HG02970 (cell line): ENCODE data around the gene CERS6.
"Not testable (repeated sequence)": the region's sequence is repeated elsewhere in the genome, so short reads cannot be mapped to it uniquely, and the experiment has no call there.

Experiments used
- ATAC-seq: cut with Tn5 transposase; IDR thresholded peaks from one replicate; pipeline ENCODE4 v1.9.1; 2021; ENCODE audit warnings: mild to moderate bottlenecking, moderate library complexity, moderate number of reproducible peaks; ENCODE audit not compliant: unreplicated experiment, low FRiP score

CERS6 gene

DNA sequence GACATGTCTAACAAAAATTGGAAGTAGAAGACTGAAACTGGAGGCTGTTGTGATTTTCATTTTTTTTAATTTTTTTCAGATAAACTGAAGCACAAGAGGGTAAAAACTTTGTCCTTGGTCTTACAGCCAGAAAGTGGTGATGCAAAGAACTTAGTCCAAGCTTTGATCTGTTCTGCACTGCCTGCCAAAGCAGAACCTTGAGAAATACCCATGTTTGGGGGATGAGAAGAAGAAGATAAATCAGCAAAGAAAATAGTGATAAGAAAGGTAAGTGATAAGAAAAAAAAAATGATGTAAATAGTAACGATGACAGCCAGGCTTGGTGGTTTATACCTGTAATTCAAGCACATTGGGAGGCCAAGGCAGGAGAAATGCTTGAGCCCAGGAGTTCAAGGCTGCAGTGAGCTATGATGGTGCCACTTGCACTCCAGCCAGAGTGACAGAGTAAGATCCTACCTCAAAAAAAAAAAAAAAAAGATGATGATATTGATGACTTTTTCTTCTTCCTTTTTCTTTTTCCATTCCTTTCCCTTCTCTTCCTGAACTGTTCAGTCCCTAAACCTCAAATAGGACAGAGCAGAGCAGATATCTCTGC lies 331.8 kb downstream of the CERS6 start:
- no peak for ATAC-seq

DNA sequence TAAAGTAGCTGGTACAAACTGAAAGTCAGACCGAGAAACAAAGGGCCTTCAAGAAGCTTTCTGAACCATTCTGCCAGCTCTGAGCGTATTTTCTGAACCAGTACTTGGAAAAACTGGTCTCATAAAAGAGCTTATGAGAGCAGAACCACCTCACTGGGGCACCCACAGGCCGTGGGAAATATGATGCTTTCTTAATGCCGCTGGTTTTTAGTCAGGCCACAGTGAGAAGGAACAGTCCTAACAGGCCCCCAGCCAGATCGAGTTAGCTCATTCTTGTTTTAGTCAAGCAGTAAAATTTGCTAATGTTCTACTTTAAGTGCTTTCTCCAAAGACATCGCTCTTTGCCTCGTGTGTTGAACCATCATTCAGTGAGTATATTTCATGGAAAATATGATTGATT lies 333.7 kb downstream of the CERS6 start:
- no peak for ATAC-seq

DNA sequence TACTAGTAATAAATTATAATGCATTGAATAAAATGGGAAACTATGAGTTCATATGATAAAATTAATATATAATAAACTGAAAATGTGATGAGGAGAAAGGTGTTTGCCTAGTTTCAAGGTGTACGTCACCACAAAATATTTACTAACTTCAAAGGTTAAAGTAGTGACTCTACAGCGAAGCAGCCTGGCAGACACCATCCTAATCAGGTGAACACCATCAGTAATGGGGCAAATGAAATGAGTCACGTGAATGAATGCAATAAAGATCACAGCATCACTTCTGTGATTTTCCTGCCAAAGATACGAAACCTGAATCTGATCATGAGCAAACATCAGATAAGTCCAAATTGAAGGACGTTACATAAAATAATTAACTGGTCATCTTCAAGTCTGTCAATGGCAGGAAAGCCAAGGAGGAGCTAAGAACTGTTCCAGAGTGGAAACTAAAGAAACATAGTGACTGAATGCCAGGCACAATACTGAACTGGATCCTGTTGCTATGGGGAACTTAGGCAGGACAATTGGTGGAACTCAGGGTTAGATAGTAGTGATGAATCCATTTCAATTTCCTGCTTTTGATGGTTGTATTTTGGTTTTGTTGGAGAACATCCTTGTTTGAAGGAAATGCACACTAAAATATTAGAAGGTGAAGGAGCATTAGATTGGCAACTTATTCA lies 334.3 kb downstream of the CERS6 start:
- ATAC-seq = no peak

DNA sequence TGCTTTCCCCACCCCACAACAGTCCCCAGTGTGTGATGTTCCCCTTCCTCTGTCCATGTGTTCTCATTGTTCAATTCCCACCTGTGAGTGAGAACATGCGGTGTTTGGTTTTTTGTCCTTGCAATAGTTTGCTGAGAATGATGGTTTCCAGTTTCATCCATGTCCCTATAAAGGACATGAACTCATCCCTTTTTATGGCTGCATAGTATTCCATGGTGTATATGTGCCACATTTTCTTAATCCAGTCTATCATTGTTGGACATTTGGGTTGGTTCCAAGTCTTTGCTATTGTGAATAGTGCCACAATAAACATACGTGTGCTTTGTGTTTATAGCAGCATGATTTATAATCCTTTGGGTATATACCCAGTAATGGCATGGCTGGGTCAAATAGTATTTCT lies 335.1 kb downstream of the CERS6 start:
- ATAC-seq = not testable (repeated sequence)

DNA sequence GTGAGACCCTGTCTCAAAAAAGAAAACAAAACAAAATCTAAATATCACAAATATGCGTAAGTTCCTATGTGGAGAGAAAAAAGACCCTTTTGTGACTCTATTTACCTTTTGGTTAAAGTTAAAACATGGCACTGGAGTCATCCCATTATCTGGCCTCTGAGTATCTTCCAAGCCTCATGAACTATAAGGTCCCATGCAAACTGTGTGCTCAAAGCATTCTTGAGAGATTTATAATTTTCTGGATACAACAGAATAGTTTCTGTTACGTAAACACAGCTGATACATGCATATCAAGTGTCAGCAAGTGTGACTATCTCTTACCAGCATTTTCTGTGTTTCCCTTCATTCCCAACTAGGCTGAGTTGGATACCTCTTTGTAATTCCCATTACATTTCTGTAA lies 337.5 kb downstream of the CERS6 start:
- ATAC-seq = no peak

DNA sequence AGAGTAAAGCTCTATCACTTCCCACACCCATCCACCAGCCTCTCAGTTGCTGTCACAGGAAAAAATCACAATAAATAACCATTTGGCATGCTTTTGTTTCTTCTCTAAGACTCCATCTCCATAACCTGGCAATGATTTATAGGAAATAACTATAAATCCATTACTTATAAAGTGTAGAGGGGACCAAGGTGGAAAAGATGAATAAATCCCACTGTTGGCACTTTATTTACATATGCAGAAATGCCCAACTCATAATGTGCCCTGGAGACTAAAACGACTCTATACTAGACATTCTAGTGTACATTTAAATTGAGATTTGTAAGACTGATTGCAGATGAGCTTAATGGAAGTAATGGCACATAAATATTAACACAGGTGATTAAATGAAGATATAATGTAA lies 338.9 kb downstream of the CERS6 start:
- no peak for ATAC-seq

DNA sequence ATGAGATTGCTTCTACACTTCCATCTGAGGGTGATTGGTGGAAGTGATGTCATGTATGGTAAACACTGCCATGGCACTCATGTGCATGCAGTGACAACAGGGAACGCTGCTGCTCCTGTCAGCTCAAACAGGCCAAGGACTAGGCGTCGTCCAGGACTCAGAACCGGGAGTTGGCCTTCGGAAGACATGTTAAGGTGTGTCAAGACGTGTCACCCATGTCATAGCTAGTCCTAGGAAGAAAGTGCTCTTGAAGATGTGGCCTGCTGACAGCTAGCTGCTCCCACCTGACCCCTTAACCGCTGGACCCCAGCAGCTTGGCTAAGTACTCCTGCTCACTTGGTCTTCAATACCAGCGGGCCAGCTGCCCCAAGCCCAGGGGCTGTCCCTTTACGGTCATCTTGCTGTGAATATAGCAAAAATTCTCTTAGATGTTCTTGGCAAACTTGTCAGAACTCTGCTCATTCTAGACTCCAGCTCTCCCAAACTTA lies 340.1 kb downstream of the CERS6 start:
- no peak for ATAC-seq

DNA sequence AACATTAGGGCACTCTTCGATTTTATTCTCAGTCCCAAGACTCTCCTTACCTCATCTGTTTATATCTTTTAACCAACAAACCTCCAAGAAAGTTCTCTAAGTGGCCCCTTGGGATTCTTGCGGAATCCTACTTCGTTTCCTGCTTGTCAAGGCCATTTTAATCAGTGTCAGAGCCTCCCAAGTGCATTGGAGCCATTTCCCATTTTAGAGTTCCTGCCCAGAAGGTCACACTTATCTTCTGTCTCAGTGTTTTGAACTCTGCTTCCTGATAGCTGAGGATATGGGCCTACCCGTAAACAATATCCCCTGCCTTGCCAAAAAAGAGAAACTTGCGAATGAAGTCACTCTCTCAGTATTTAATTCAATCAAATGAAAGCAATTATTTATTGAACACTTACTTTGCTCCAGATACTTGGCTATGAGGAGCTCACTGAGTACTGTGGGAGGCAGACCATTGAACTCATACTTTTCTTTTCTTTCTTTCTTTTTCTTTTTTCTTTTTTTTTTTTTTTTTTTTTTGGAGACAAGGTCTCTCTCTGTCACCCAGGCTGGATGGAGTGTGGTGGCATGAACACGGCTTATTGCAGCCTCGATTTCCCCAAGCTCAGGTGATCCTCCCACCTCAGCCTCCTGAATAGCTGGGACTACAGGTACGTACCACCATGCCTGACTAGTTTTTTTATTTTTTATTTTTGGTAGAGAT lies 340.7 kb downstream of the CERS6 start:
- no peak for ATAC-seq

DNA sequence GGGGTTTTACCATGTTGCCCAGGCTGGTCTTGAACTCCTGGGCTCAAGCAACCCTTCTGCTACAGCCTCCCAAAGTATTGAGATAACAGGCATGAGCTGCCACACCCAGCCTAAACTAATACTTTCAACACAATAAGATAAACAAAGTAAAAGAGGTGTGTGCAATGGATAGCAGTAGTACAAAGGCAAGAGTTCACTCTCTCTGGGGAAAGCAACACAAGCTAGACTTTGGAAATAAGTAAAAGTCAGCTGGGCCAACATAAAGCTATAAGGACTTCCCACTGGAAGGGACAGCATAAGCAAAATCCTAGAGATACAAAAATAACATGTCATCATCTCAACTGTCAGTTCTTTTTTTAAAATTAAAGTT lies 341.2 kb downstream of the CERS6 start:
- ATAC-seq = no peak

DNA sequence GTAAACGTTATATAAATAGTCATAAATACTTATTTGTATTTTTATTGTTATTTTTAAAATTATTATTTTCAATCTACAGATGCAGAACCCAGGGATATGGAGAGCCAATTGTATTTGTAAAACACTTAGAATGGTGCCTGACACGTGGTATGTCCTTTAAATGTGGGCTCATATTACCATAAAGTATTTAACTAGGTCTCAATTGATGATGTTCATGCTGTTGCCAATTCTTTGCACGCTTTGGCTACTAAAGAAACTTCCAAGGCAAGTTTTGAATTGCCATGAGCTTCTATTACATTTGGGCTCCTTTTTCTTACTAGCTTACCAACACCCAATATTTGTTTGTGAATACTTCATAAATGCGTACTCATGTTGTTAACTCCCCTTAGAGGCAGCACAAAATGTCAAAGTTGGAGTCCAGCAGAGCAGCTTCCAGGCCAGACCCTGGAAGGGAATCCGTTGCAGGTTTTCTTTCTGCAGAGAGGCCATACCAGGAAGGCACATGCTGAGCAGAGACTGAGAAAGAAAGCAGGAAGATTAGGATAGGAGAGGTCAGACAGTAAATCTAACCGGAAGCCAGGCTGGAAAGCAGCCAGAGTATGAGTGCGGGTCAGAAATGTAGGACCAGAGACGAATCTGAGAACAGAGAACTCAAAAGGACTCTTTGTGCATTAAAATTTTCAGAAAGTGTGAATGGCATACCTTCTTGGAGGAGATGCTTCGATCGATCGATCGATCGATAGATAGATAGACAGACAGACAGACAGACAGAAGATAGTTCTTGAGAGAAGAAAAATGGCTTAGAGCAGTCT lies 342.2 kb downstream of the CERS6 start:
- no peak for ATAC-seq

DNA sequence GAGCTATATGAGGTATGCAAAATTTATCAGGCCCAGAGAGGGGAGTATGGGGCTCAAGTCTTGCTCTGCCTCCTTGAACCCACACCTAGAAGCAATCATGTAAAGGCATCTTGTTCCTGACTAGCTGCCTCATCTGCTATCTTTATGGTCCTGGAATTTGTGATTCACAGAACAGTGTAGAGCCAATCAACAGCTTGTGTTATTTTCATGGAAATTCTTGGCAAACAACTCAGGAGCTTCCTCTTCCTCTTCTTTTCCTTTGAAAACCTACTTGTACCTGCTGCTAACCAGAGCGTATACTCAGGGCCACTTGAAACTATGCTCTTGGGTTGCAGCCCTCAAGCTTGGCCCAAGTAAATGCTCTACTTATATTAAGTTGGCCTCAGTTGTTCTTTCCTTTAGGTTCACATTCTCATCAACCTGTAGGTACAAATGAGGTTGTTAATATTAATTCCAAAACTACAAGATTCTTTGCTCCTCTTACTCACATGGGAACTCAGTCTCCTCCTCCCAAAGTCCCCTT lies 342.9 kb downstream of the CERS6 start:
- ATAC-seq = no peak

DNA sequence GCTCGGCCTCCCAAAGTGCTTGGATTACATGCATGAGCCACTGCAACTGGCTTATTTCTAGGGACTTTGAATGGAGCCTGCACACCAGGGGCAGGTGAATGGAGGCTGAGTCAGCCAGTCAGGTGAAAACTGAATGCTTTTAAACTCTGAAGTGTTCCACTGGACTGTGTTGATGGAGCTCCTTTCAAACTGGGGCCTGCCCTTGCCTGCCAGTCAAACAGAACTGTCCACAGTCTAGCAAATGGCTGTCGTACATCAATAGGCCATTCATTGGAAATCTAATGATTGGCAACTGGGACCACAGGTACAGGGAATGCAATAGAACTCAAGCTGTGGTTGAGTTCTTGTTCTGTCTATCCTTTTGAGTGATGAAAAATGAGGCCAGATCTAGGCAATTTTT lies 345.4 kb downstream of the CERS6 start:
- ATAC-seq = no peak

DNA sequence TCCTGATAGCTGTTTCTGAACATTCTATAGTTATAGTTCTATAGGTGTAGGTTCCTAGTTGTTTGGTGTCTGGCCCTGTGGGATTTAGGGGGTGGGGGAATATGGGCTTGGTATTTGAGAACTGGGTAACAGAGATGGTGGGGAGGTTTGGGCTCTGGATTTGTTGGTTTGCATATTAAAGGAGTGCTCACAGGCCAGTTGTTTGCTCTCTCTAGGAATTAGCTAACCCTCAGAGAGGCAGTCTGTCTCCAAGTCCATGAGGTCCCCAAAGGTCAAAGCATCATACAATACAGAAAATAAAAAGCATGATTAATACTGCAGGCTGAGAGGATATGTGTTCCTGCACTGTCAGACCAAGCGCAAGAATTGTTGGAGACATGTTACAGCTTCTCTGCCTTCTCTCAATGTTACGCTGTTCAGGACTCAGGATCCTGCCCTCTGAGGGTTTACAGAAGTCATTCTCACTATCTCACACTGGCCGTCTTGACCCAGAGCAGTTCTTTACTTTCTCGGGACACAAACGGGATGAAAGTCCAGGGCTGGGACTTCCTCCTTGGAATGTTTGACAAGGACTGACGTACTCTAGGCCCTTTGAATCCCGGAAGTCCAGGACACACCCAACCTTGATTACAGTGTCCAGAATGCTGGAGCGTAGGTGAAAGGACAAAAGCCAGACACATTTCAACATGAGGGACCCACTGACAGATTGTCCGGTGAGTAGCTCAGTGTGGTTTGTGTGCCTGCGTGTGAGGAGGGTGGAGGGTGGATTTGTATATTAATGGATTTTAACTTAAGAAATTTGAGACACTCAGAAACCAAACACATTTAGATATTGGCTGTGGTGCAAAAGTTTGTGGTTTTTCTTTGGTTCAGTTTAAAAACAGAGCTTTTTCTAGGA lies 346.1 kb downstream of the CERS6 start, which contains the start of gene NOSTRIN:
TSS of gene NOSTRIN (plus strand) at position 677 of the 898 bp plus-strand sequence. CDS start at position 687, 10 bp downstream.
- no peak for ATAC-seq

DNA sequence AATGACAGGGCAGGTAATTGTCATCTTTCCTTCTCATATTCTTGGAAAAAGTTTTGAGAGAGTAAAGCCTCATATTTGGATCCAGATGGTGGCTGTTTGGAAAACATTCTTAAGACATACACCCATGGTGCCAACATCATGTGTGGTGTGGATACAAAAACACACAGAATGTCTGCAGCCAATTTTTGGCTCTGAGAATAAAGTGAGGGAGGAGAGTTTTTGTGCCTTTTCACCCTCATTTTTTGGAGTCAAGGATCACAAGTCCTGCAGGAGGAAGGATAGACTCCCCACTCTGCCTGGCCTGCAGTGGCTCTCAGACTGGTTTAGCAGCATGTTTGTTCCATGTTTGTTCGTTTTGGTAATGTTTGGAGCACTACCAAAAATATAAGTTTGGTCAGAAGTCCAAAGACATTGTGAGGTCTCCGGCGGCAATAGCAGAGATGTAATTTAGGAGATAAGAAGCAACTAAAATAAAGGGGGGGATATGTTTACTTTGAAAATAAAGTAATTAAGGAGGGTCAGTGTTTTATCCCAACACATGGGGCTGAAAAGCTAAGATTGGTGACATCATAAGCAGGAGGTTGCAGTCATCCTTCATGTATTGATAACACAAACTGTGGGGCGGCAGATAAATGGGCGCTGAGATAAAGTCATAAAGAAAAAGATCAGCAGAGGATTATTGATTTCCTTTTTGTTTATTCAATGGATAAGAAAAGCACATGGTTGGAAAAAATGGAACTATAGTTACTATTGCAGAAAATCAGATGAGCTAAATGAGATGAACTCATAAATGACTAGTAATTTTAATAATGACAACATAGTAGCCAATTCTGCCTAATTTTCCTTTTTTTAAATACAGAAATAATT lies 347.0 kb downstream of the CERS6 start:
- no peak for ATAC-seq

DNA sequence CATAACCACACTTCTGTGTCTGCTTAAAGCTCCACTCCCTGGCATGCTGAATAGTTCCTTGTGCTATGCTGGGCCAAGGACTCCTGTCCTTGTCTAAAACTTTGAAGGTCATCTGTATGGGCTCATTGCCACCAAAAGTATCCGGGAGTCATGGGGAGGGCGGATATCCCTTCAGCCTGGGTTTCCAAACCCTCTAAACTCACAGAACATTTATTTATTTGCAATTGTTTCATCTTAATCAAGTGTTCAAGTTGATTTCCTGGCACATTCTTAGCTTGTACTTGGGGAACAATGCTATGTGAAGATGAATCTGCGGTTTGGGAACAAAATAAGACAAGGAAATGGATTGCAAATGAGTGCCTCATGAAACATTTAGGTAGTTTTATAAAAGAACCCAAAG lies 348.1 kb downstream of the CERS6 start:
- ATAC-seq = no peak

DNA sequence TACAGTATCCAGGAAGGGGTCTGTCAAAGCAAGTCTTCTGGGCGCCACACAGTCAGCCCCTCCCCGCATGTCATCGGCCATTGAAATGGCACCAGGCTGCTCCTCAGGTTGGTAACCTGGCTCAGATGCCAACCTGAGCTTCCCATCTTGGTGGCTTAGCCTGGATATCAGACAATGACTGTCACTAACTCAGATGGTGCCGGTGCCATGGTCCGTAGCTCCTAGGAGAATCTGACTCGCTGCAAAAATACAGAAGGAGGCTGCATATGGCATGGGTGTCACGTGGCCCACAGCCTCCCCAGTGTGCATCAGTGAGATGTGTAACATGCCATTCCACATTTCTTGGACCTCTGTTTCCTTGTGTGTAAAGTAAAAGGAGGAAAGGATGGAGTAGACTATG lies 349.5 kb downstream of the CERS6 start:
- ATAC-seq = no peak

DNA sequence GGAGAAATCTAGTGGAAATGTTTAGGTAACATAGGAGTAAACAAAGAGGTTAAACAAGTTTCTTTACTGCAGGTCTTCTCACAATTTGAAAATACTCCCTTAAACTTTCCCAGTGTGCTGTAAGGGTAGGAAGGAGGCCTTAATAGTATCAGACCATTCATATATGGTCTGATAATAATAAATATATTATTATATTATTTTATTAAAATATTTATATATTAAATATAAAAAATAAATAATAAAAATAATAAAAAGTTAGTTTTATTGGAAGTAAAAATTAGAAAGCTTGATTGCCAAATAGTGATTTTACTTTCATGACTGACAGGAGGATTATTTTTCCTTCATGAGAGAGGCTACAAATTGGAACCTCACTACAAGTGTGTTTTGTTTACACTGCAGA lies 353.5 kb downstream of the CERS6 start:
- ATAC-seq = no peak

DNA sequence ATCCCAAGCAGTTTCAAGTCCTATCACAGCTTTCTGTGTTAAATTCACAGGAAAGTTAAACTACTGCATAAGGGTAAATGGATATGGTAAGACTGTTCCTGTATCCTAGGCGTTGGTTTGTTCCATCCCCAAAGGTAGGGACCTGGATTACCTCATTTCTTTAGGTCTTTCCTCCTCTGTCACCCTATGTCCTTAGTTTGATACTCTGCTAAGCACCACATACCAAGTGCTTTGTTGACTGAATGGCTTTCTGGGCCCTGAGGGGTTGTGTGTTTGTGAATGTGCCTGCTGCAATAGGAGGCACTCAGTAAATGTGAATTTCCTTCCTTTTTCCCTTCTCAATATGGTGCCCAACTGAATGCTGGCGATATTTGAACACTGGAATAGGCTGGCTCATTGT lies 354.2 kb downstream of the CERS6 start:
- no peak for ATAC-seq

DNA sequence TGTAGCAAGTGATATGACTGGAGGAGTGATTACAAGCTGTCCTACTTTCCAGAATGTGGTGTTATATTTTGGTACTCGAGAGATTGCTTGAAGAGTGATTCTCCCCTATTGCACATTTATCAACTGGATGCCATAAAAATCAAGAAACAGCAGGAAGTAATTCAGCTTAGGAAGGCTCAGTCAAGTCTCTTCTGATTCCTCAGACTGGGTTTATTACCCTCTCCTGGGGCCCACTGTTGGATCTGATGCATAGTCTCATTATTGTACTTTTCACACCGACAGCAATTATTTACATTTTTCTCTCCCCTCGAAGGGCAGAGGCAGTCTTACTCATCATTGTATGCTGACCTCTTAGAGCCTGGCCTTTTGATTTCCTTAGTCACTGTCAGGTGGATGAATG lies 355.6 kb downstream of the CERS6 start:
- no peak for ATAC-seq
